H9 (cell line): ENCODE results near the gene WBP1L. TPM values are rescaled to one million over a fixed set of nuclear protein-coding genes. Genes with fewer than 3 reads are reported as not detected.

Experiments used
- DNase-seq: peaks from one replicate; pipeline ENCODE4 v3.0.0-alpha.2; 2017
- H2AFZ ChIP-seq: one replicate; pipeline ENCODE4 v1.6.1; 2013; ENCODE audit warnings: mild to moderate bottlenecking, low read length, control low read depth, moderate library complexity
- H2AK5ac ChIP-seq: 2 replicates; pipeline ENCODE4 v1.6.1; 2013; ENCODE audit warnings: low read length, control low read depth, mixed read lengths; ENCODE audit not compliant: insufficient read length
- H2BK120ac ChIP-seq: one replicate; pipeline ENCODE4 v1.6.1; 2013; ENCODE audit warnings: low read depth, mild to moderate bottlenecking, low read length, control low read depth, inconsistent platforms; ENCODE audit not compliant: poor library complexity, severe bottlenecking
- H2BK12ac ChIP-seq: 2 replicates; pipeline ENCODE4 v1.6.1; 2013; ENCODE audit warnings: low read length, control low read depth, mixed read lengths, low read depth; ENCODE audit not compliant: insufficient read length
- H2BK15ac ChIP-seq: 2 replicates; pipeline ENCODE4 v1.6.1; 2013; ENCODE audit warnings: low read depth, low read length, control low read depth
- H2BK20ac ChIP-seq: one replicate; pipeline ENCODE4 v1.6.1; 2013; ENCODE audit warnings: low read depth, mild to moderate bottlenecking, low read length, control low read depth, inconsistent platforms; ENCODE audit not compliant: poor library complexity, severe bottlenecking
- H2BK5ac ChIP-seq: 2 replicates; pipeline ENCODE4 v1.6.1; 2013; ENCODE audit warnings: low read length, control low read depth, mixed read lengths; ENCODE audit not compliant: insufficient read length
- H3K14ac ChIP-seq: 2 replicates; pipeline ENCODE4 v1.6.1; 2013; ENCODE audit warnings: low read length, control low read depth; ENCODE audit not compliant: insufficient read depth
- H3K18ac ChIP-seq: 2 replicates; pipeline ENCODE4 v1.6.1; 2013; ENCODE audit warnings: low read depth, mild to moderate bottlenecking, mixed read lengths, low read length, control low read depth; ENCODE audit not compliant: insufficient read length
- H3K23ac ChIP-seq: 2 replicates; pipeline ENCODE4 v1.6.1; 2013; ENCODE audit warnings: low read length, control low read depth, mixed read lengths, low read depth; ENCODE audit not compliant: insufficient read length
- H3K23me2 ChIP-seq: 2 replicates; pipeline ENCODE4 v1.6.1; 2013; ENCODE audit warnings: low read depth, mild to moderate bottlenecking, mixed read lengths, low read length, control low read depth; ENCODE audit not compliant: insufficient read length, poor library complexity, severe bottlenecking
- H3K27ac ChIP-seq: 2 replicates; pipeline ENCODE4 v1.5.1; 2013; ENCODE audit warnings: low read length, control low read depth, mixed read lengths, low read depth; ENCODE audit not compliant: insufficient read length
- H3K27me3 ChIP-seq: 2 replicates; pipeline ENCODE4 v1.6.1; 2013; ENCODE audit warnings: low read length, control low read depth, inconsistent platforms; ENCODE audit not compliant: insufficient read depth
- H3K4ac ChIP-seq: 2 replicates; pipeline ENCODE4 v1.6.1; 2013; ENCODE audit warnings: low read depth, mild to moderate bottlenecking, control low read depth, inconsistent platforms, low read length, moderate library complexity
- H3K4me1 ChIP-seq: 2 replicates; pipeline ENCODE4 v1.6.1; 2013; ENCODE audit warnings: low read length, control low read depth, inconsistent platforms; ENCODE audit not compliant: insufficient read depth
- H3K4me2 ChIP-seq: 2 replicates; pipeline ENCODE4 v1.6.1; 2013; ENCODE audit warnings: low read length, control low read depth, mixed read lengths; ENCODE audit not compliant: insufficient read length, insufficient read depth
- H3K56ac ChIP-seq: 2 replicates; pipeline ENCODE4 v1.6.1; 2013; ENCODE audit warnings: low read depth, mild to moderate bottlenecking, mixed read lengths, low read length, control low read depth; ENCODE audit not compliant: insufficient read length
- H3K79me1 ChIP-seq: 2 replicates; pipeline ENCODE4 v1.6.1; 2013; ENCODE audit warnings: low read depth, mild to moderate bottlenecking, moderate library complexity, low read length, control low read depth, inconsistent platforms; ENCODE audit not compliant: insufficient read depth, poor library complexity, severe bottlenecking
- H3K79me2 ChIP-seq: 2 replicates; pipeline ENCODE4 v1.6.1; 2013; ENCODE audit warnings: low read length, control low read depth, inconsistent platforms; ENCODE audit not compliant: insufficient read depth
- H3K9ac ChIP-seq: 2 replicates; pipeline ENCODE4 v1.6.1; 2013; ENCODE audit warnings: low read length, control low read depth, mixed read lengths; ENCODE audit not compliant: insufficient read length; ENCODE audit errors: extremely low read depth
- H3K9me3 ChIP-seq: one replicate; pipeline ENCODE4 v1.6.1; 2013; ENCODE audit warnings: low read depth, low read length, inconsistent platforms; ENCODE audit not compliant: control insufficient read depth
- H3T11ph ChIP-seq: one replicate; pipeline ENCODE4 v1.6.1; 2013; ENCODE audit warnings: mild to moderate bottlenecking, low read length, control low read depth, inconsistent platforms
- H4K20me1 ChIP-seq: one replicate; pipeline ENCODE4 v1.6.1; 2013; ENCODE audit not compliant: control insufficient read depth, insufficient read length, insufficient read depth
- H4K5ac ChIP-seq: 2 replicates; pipeline ENCODE4 v1.6.1; 2013; ENCODE audit warnings: low read depth, mild to moderate bottlenecking, mixed read lengths, low read length, control low read depth; ENCODE audit not compliant: insufficient read length
- H4K8ac ChIP-seq: replicated peaks from 2 replicates; pipeline ENCODE4 v1.6.1; 2013; ENCODE audit warnings: low read length, control low read depth, mixed read lengths, low read depth; ENCODE audit not compliant: insufficient read length
- H4K91ac ChIP-seq: 2 replicates; pipeline ENCODE4 v1.6.1; 2013; ENCODE audit warnings: low read depth, mild to moderate bottlenecking, moderate library complexity, mixed read lengths, low read length, control low read depth; ENCODE audit not compliant: insufficient read length
- H3K27ac Mint-ChIP-seq, 3 experiments: 2 replicates in 2 of 3; 3 replicates in 1 of 3; pipeline ENCODE4 v1.8.0; 2020 to 2021; ENCODE audit warnings: mixed read lengths in 3 of 3, mild to moderate bottlenecking in 1 of 3, moderate library complexity in 1 of 3
- H3K27me3 Mint-ChIP-seq: 2 replicates; pipeline ENCODE4 v1.8.0; 2021; ENCODE audit warnings: low read depth, mild to moderate bottlenecking, moderate library complexity, mixed read lengths
- H3K36me3 Mint-ChIP-seq, 3 experiments: 2 replicates in 2 of 3; 3 replicates in 1 of 3; pipeline ENCODE4 v1.8.0; 2020 to 2021; ENCODE audit warnings: low read depth in 3 of 3, mixed read lengths in 3 of 3; ENCODE audit not compliant: insufficient read depth in 1 of 3
- H3K4me1 Mint-ChIP-seq, 2 experiments: 2 replicates each; pipeline ENCODE4 v1.8.0; 2020; ENCODE audit warnings: mixed read lengths in 2 of 2
- H3K4me3 Mint-ChIP-seq, 2 experiments: 2 replicates in 1 of 2; 3 replicates in 1 of 2; pipeline ENCODE4 v1.8.0; 2020 to 2021; ENCODE audit warnings: mild to moderate bottlenecking in 2 of 2, mixed read lengths in 2 of 2, moderate library complexity in 1 of 2
- H3K9me3 Mint-ChIP-seq, 2 experiments: 2 replicates in 1 of 2; 3 replicates in 1 of 2; pipeline ENCODE4 v1.8.0; 2020; ENCODE audit warnings: mild to moderate bottlenecking in 2 of 2, mixed read lengths in 2 of 2, moderate library complexity in 1 of 2
- WGBS: extraction: QIAGEN DNeasy Blood & Tissue Kit; methylation state at CpG from one replicate; pipeline ENCODE4 v1.1.7; 2013; ENCODE audit warnings: missing lambda C conversion rate, low lambda C conversion rate, mixed read lengths; ENCODE audit not compliant: insufficient read length; ENCODE audit errors: extremely low coverage; 5-methylcytosine and 5-hydroxymethylcytosine counted together
- total RNA-seq: library from RNA; stranded (reverse); gene quantifications from 2 replicates; pipeline ENCODE4 v1.2.1, GENCODE V29; 2021
- TF ChIP-seq, protein P1 (sequence below): fragments of 200-600 bp; sonication (generic); conservative IDR thresholded peaks from 3 replicates; pipeline ENCODE4 v1.8.0; 2021; ENCODE audit warnings: antibody characterized with exemption, mild to moderate bottlenecking

Gene WBP1L
- total RNA-seq, 1 experiment from 2014 or later: 23.8 TPM

GRCh38 chr10:102832987-102833386 is 89.2 kb downstream of the WBP1L start:
- H3K27ac ChIP-seq: no peak overlapping the region
- H4K5ac ChIP-seq: no peak overlapping the region
- WGBS: no CpG with 5 or more reads among the region's 4 CpGs
- H3K9ac ChIP-seq: no peak overlapping the region
- peaks cover 3 to 9% (median 4%) of the 10 kb centered on the region in 3 experiments; a peak in 4 of 7 replicates for H3K36me3 Mint-ChIP-seq
- H2BK12ac ChIP-seq: no peak overlapping the region
- TF ChIP-seq, protein P1, sequence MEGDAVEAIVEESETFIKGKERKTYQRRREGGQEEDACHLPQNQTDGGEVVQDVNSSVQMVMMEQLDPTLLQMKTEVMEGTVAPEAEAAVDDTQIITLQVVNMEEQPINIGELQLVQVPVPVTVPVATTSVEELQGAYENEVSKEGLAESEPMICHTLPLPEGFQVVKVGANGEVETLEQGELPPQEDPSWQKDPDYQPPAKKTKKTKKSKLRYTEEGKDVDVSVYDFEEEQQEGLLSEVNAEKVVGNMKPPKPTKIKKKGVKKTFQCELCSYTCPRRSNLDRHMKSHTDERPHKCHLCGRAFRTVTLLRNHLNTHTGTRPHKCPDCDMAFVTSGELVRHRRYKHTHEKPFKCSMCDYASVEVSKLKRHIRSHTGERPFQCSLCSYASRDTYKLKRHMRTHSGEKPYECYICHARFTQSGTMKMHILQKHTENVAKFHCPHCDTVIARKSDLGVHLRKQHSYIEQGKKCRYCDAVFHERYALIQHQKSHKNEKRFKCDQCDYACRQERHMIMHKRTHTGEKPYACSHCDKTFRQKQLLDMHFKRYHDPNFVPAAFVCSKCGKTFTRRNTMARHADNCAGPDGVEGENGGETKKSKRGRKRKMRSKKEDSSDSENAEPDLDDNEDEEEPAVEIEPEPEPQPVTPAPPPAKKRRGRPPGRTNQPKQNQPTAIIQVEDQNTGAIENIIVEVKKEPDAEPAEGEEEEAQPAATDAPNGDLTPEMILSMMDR: no peak
- H4K8ac ChIP-seq: no peak overlapping the region
- no peaks in the 10 kb centered on the region for H3K79me2 ChIP-seq
- no peak overlapping the region for H2BK120ac ChIP-seq
- no peaks in the 10 kb centered on the region for H3K23me2 ChIP-seq
- H4K20me1 ChIP-seq: no peaks in the 10 kb centered on the region
- H2BK20ac ChIP-seq: no peak overlapping the region
- H2AFZ ChIP-seq: no peak overlapping the region
- H3K4me1 ChIP-seq: no peaks in the 10 kb centered on the region
- no peak overlapping the region for H2BK15ac ChIP-seq
- peaks cover 3% of the 10 kb centered on the region in 2 experiments; a peak in 2 of 4 replicates for H3K4me1 Mint-ChIP-seq
- H3T11ph ChIP-seq: no peak overlapping the region
- H2AK5ac ChIP-seq: no peak overlapping the region
- peaks cover 8% of the 10 kb centered on the region in 2 experiments for H3K9me3 Mint-ChIP-seq
- H4K91ac ChIP-seq: no peak overlapping the region
- H3K27me3 Mint-ChIP-seq: peaks cover 5% of the 10 kb centered on the region
- H3K4me3 Mint-ChIP-seq: no peak overlapping the region
- peaks cover 5% of the 10 kb centered on the region for H3K9me3 ChIP-seq
- H3K23ac ChIP-seq: no peak overlapping the region
- H3K27ac Mint-ChIP-seq: no peak overlapping the region
- no peak overlapping the region for H3K18ac ChIP-seq
- no peak overlapping the region for H3K56ac ChIP-seq
- no peak overlapping the region for H3K4ac ChIP-seq
- H2BK5ac ChIP-seq: no peak overlapping the region
- H3K79me1 ChIP-seq: no peaks in the 10 kb centered on the region
- no peaks in the 10 kb centered on the region for H3K27me3 ChIP-seq
- no peak overlapping the region for H3K4me2 ChIP-seq
- H3K14ac ChIP-seq: no peak overlapping the region
- no peak for DNase-seq
